Stimulated activated CD8-positive, alpha-beta memory T cell treated with anti-CD3 and anti-CD28 coated beads, Interleukin-15, amount 100 ng/mL, for 4 hours (primary cell): ENCODE data around the gene IGIP.
A peak's percentile ranks its signal among the peaks of the same experiment; 100 is the strongest.

ENCODE experiments used
- DNase-seq, 2 donors: peaks; one replicate each; pipeline ENCODE4 v3.0.0-alpha.2; 2020; ENCODE audit warnings: low read depth in 2 of 2

The IGIP gene

DNA sequence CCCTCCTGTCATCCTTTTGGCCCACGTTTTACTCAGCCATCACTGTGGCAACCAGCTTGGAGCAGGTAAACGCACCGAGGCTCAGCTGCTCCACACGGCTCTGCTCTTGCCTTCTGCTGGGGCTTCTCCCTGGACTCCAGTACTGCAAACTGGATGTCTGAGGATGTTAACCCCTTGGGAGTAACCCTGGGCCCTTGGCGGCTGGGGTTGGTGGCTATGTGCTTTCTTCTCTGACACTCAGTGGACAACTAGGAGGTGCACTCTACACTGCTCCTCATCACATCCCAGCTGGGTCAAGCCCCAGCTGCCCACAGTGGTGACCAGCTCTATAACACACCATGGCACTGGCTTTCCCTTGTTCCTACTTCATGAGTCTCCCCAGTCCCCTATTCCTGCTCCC, 37.0 kb downstream of the IGIP start:
- DNase-seq, result no peak

DNA sequence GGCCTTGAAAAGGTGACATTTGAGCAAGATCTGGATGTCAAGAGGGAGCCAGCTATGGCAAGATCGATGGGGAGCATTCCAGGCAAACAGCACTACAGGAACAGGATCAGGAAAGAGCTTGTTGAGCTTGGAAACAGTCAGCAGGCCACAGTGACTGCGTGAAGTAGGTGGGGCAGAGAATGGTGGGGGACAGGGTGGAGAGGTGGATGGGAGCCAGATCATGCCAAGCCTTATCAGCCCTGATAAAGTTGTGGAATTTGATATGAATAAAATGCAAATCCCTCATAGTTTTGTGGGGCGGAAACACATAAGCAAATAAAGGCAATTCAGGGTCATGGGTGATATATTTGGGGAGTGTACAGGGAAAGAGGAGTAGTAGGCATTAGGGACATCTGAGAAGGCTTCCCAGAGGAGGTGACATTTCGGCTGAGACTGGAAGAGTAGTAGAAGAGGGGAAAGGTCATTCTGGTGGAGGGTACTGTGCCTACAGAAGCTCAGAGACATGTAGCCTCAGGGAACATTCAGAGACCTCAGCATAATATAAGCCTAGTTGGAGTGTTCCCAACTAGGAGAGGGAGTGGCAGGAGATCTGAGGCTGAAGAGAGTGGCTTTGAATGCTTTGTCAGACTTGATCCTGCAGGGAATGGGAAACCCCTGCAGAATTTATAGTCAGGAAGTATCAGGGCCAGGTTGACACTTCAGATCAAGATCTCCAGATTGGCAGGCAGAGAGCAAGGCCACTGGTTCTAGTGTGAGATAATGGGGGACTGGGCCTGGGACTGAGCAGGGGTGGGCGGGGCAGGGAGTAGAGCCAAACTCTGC, 39.6 kb downstream of the IGIP start:
- DNase-seq, result no peak

- no peak for DNase-seq
These were observed 40.2 kb downstream of the IGIP start for GRCh38 chr5:140165923-140166270.

DNA sequence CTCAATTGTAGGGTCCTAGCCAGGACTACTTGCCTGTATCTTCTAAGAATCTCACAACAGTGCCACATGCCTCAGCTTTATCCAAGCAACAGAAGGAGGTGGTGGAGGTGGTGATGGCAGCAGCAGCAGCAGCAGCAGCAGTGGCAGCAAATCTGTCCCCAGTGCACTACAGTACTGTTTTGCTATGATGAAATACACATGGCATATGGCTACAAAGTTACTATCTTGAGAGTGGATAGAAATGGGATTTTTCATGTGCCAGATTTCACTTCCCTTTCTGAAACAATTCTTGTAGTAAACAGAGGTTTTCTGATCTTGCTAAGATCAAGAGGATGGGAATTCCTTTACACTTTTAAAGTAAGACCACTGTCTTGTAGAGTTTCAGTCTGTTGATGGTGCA, 41.2 kb downstream of the IGIP start:
- no peak for DNase-seq

DNA sequence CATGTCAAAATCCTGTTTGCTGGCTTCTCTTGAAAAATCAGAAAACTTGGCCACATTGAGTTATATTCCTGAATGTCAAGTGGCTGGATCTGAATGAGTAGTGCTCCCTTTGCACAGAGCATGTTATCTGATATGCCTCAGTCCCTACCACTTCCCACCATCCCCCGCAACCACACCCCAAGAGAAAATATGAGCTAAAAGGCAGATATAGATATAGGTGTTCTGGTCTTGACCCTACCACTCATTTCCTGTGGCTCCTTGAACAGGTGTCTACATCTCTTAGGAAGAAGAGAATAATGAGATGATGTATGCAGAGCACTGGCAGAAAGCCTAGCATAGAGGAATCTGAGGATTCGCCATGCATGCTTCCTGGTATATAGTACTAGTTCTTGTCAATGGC, 42.6 kb downstream of the IGIP start:
- no peak for DNase-seq

DNA sequence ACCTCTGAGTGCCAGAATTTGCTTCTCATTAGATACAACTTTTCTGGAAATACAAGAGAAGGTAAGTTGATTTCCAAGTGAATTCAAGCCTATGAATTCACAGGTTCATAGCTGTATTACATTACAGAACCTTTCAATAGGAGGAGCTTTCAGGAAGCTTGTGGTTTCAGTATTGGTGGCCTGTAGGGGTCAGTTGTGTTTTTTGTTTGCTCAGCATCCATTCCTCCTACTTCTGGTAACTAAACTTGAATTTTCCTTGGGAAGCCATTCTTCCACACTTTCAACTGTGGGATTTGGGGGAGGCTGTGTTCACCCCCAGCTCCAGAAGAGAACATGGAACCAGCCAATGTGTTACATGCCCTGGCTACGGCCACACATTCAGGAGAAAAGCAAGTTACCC, 43.7 kb downstream of the IGIP start:
- no peak for DNase-seq

DNA sequence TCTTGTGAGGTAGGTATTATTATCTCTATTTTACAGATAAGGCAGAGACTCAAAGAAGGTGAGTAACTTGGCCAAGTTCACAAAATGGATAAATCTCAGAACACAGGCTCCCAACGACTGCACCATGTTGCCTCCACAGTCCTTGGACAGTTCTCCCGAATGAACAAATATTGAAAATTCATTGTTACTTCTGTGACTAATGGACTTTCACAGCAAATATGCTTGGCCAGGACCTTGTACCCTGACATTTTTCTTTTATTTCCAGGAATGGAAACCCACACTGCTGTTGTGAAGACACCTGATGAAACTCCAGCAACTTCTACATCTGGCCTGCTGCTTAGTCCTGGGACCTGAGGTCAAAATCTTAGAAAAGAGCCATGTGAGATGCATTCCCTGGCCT, 46.7 kb downstream of the IGIP start:
- DNase-seq, result no peak

GRCh38 chr5:140174014-140174413, 48.3 kb downstream of the IGIP start:
- DNase-seq, result no peak

DNA sequence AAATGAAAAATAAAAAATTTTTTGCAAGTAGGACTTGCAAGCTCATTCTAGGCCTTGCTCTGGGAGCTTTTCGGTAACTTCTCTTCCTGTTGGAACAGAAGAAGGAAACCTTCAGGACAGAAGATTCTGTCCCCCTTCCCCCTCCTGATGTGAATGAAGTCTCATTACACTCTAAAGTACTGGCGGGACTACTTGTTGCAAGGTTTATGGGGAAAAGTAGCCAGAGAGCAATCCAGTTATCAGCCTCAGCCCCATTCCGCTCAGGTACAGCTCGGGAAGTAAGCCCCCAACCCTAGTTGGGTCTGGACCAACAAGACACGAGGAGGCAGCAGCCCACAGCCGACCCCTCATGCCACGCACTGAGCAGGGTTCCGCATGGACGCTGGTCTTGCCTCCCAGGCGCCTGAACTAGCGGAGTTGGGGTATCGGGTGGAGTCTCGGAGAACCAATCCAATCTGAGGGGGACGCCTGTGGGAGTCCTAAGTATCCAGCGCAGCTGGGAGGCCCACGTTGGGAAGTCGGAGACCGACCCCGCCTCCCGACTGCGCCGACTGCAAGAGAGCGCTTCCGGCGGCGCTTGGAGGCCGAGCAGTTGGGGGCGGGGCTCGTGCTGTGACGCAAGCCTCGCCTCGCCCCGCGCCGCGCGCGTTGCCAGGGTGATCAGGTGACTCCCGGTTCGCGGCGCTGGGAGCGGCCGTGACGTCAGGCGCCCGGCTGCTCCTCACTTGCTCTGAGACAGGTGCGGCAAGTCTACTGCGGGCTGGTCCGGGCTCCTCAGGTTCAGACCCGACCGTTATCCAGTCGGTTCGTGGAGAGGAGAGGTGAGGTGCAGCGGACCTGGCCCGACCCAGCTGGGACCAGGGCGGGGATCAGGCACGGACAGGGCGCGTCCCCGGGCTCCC, 49.0 kb downstream of the IGIP start, which contains the start of gene CYSTM1:
TSS of gene CYSTM1 (plus strand) at position 724 of the 902 bp plus-strand sequence. CDS start 19,278 bp downstream, outside the sequence.
- DNase-seq, result peak; percentile 88 to 90

DNA sequence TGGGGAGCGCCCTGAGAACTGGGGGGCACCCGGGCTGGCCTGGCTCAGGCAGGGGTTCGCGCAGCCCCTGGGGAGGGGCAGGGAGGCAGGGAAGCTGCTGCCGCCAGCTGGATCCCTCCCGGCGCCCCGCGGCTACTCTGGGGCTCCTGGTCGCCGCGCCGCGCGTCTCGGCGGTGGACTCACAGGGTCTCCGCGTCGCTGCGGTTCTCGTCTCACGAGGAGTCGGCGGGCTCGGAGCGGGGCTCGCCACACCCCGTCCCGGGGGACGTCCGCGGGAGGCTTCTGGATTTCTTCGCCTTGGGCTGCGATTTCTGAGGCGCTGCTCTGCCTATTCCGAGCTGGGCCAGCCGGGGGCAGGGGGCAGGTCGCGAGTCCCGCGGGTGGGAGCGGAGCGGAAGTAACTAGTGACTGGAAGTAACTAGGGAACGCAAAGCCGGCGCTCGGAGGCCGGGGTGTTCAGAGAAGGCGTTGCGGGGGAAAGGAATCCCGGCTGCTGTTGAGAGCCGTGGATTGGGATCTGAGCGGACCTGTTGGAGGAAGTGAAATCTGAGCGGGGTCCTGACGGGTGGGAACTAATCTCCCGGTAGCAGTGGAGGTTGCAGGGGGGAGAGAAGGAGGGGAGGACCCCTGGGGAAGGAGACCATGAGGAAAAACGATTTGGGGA, 49.8 kb downstream of the IGIP start:
- peak; percentile 33 to 34 for DNase-seq

DNA sequence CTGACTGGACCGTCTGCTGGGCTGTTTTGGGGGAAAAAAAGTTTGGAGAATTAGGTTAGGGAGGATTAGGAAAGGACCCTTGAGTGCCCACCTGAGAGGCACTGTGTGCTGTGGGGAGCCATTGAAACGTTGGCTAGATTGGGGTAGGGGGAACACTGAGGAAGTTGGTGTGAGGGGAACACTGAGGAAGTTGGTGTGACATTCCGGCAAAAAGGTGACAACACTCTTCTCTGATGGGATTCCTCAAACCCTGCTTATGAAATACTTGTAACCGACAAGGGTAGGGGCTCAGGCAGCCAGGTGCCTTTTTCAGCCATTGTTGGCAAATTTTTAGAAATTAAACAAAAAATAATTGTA, 50.3 kb downstream of the IGIP start:
- no peak for DNase-seq

DNA sequence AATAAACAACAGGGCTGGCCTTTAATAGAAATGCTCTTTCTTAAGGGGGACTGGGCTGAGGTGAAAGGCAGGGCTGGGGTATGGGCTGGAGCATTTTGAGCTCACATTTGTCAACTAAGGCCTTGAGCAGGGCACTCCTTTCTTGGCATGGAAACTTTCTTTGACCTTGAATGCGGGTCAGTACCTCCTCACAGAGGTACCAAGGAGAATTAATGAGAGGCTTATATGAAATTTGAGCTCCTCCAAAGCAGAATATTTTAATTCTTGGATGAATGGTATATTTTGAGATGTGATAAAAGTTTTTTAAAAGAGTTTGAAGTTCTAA, 52.3 kb downstream of the IGIP start:
- no peak for DNase-seq

DNA sequence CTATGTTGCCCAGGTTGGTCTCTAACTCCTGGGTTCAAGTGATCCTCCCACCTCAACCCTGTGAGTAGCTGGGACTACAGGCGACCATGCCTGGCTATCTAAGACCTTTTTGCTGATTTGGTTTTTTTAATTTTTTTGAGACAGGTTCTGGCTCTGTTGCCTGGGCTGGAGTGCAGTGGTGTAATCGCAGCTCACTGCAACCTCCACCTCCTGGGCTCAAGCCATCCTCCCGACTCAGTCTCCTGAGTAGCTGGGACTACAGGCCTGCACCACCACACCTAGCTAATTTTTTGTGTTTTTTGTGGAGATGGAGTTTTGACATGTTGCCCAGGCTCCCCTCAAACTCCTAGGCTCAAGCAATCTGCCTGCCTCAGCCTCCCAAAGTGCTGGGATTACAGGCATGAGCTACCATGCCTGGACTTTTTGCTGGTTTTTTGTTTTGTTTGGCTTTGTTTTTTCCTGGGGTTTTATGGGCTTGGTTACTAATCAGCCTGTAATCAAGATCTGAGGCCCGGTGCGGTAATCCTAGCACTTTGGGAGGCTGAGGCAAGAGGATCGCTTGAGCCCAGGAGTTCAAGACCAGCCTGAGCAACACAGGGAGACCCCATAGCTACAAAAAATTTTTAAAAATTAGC, 52.9 kb downstream of the IGIP start:
- DNase-seq, result no peak
